ENCODE measurements around the gene CTSO. TPM values are rescaled to one million over a fixed set of nuclear protein-coding genes. Genes with fewer than 3 reads are reported as not detected.

Gene CTSO
- total RNA-seq, 1 donor from 2014 or later, result 7.6 TPM

- peaks cover 24% of the 10 kb centered on the region for H3K9me3 Mint-ChIP-seq
- no peak for TF ChIP-seq CTCF (IDR thresholded peaks at IDR 0.05; ENCODE audit: unreplicated experiment)
- no peak overlapping the region for H3K27ac Mint-ChIP-seq
- H3K4me3 Mint-ChIP-seq, result no peak overlapping the region
- H3K36me3 Mint-ChIP-seq, result peaks cover 13% of the 10 kb centered on the region
- peaks cover 32% of the 10 kb centered on the region for H3K4me1 Mint-ChIP-seq
- DNase-seq (ENCODE audit: low spot score in 2 of 2, unreplicated experiment in 2 of 2), result no peak
- no peaks in the 10 kb centered on the region for H3K27me3 Mint-ChIP-seq (ENCODE audit: low read depth)
Measured at GRCh38 chr4:155982736-155983385, 29.2 kb upstream of the CTSO start.

- Mint-ChIP-seq H3K27me3 (ENCODE audit: low read depth) (no peaks in the 10 kb centered on the region), H3K9me3 (peaks cover 30% of the 10 kb centered on the region), H3K27ac (no peak overlapping the region), H3K4me1 (peaks cover 42% of the 10 kb centered on the region), H3K4me3 (no peak overlapping the region), H3K36me3 (peaks cover 16% of the 10 kb centered on the region)
- TF ChIP-seq CTCF (IDR thresholded peaks at IDR 0.05; ENCODE audit: unreplicated experiment), result no peak
- no peak for DNase-seq (ENCODE audit: low spot score in 2 of 2, unreplicated experiment in 2 of 2)
Measured at GRCh38 chr4:155978810-155979209, 25.1 kb upstream of the CTSO start.

DNA sequence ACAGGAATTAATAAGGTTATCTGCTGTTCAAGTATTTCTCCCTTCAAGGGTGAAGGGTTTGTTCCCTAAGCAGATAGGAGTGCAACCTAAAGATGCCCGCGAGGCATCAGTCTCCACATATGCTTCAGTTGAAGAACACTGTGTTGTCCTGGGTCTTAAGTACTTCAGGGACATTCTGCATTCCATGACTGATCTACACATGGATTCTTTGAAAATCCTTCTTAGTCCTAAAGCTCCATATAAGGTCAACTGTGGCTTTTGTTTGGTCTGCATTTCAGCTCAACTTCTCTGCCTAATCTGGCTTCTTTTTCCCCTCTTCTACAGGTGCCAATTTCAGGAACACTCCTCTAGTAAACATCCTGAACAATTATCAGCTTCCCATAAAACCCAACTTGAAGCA lies 21.8 kb upstream of the CTSO start:
- DNase-seq (ENCODE audit: low spot score in 2 of 2, unreplicated experiment in 2 of 2), result no peak
- Mint-ChIP-seq H3K27ac (no peak overlapping the region), H3K27me3 (ENCODE audit: low read depth) (no peaks in the 10 kb centered on the region), H3K4me1 (peaks cover 25% of the 10 kb centered on the region), H3K4me3 (no peak overlapping the region), H3K9me3 (peaks cover 23% of the 10 kb centered on the region), H3K36me3 (peaks cover 16% of the 10 kb centered on the region)
- TF ChIP-seq CTCF (IDR thresholded peaks at IDR 0.05; ENCODE audit: unreplicated experiment), result no peak

DNA sequence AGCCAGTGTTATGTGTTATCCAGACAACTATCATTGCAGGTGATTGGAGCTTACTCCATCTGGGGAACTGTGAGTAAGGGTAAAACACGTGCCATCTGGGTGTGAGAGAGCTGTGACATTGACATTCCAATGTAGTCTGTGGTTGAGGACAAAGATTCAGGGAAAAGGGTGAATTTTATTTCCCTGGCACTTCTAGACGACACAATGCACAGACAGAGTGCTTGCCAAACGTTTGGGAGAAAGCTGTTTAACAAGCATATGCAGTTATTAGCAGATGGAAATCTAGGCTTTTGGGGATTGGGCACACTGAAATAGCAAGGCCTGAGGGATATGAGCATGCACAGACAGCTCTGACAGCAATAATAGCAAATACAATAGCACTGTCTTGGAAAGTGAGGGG lies 21.3 kb upstream of the CTSO start:
- no peaks in the 10 kb centered on the region for H3K27me3 Mint-ChIP-seq (ENCODE audit: low read depth)
- no peak for DNase-seq (ENCODE audit: low spot score in 2 of 2, unreplicated experiment in 2 of 2)
- peaks cover 23% of the 10 kb centered on the region for H3K4me1 Mint-ChIP-seq
- peaks cover 13% of the 10 kb centered on the region for H3K36me3 Mint-ChIP-seq
- H3K4me3 Mint-ChIP-seq, result no peak overlapping the region
- no peak for TF ChIP-seq CTCF (IDR thresholded peaks at IDR 0.05; ENCODE audit: unreplicated experiment)
- H3K27ac Mint-ChIP-seq, result peak overlapping the region; percentile 4
- peaks cover 19% of the 10 kb centered on the region for H3K9me3 Mint-ChIP-seq

DNA sequence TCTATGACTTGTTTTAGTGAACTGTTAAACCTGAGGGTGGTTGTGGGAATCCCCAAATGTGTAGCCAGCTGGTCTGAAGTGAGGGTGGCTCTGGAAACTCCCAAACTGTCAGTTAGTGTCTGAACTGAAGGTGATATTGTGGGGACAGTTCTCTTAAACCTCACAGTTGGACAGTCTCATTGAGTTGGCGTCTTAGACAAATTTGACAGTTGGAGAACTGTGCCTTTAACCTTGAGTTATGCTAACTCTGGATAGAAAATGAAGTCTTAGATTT lies 20.7 kb upstream of the CTSO start:
- no peaks in the 10 kb centered on the region for H3K27me3 Mint-ChIP-seq (ENCODE audit: low read depth)
- H3K27ac Mint-ChIP-seq, result no peak overlapping the region
- H3K4me1 Mint-ChIP-seq, result peaks cover 19% of the 10 kb centered on the region
- H3K36me3 Mint-ChIP-seq, result peaks cover 12% of the 10 kb centered on the region
- H3K9me3 Mint-ChIP-seq, result peaks cover 15% of the 10 kb centered on the region
- DNase-seq (ENCODE audit: low spot score in 2 of 2, unreplicated experiment in 2 of 2), result no peak
- TF ChIP-seq CTCF (IDR thresholded peaks at IDR 0.05; ENCODE audit: unreplicated experiment), result no peak
- H3K4me3 Mint-ChIP-seq, result no peak overlapping the region

Data from mesothelial cell of epicardium (in vitro differentiated cells).